Natural killer cell (primary cell): ENCODE measurements around the gene POLR3B. TPM values are rescaled to one million over a fixed set of nuclear protein-coding genes. Genes with fewer than 3 reads are reported as not detected.

ENCODE experiments used
- ATAC-seq, 3 donors: fragments of 150-1000 bp in 2 of 3; fragments of 200-7000 bp in 1 of 3; cut with Tn5 transposase; 1 replicate in 1 of 3; 2 replicates in 2 of 3; pipeline ENCODE4 v1.10.0; 2021; ENCODE audit warnings: mild to moderate bottlenecking in 2 of 3, moderate library complexity in 2 of 3
- DNase-seq, 2 donors: peaks; one replicate each; pipeline versions ENCODE4 v3.0.0 to v3.0.0-alpha.2; 2013 to 2021; ENCODE audit warnings: mixed read lengths in 1 of 2
- H3K27ac ChIP-seq: one replicate; pipeline ENCODE4 v1.5.1; 2013; ENCODE audit warnings: mild to moderate bottlenecking, low read length
- H3K27me3 ChIP-seq: one replicate; pipeline ENCODE4 v1.6.1; 2013; ENCODE audit warnings: low read length; ENCODE audit not compliant: control insufficient read depth, insufficient read depth
- H3K36me3 ChIP-seq: one replicate; pipeline ENCODE4 v1.6.1; 2013; ENCODE audit warnings: low read length; ENCODE audit not compliant: control insufficient read depth, insufficient read depth
- H3K4me1 ChIP-seq: one replicate; pipeline ENCODE4 v1.6.1; 2013; ENCODE audit warnings: low read length; ENCODE audit not compliant: control insufficient read depth, insufficient read depth
- H3K4me3 ChIP-seq: one replicate; pipeline ENCODE4 v1.5.1; 2013; ENCODE audit warnings: low read length
- H3K9me3 ChIP-seq: one replicate; pipeline ENCODE4 v1.6.1; 2013; ENCODE audit warnings: low read length; ENCODE audit not compliant: control insufficient read depth, insufficient read depth
- H3K27ac Mint-ChIP-seq, 2 donors: one replicate each; pipeline ENCODE4 v1.8.0; 2022; ENCODE audit warnings: mild to moderate bottlenecking in 2 of 2, mixed read lengths in 2 of 2, moderate library complexity in 1 of 2
- H3K27me3 Mint-ChIP-seq, 2 donors: one replicate each; pipeline ENCODE4 v1.8.0; 2022; ENCODE audit warnings: low read depth in 2 of 2, mixed read lengths in 2 of 2
- H3K36me3 Mint-ChIP-seq: one replicate; pipeline ENCODE4 v1.8.0; 2022; ENCODE audit warnings: mixed read lengths
- H3K4me1 Mint-ChIP-seq, 2 donors: one replicate each; pipeline ENCODE4 v1.8.0; 2022; ENCODE audit warnings: mixed read lengths in 2 of 2
- H3K4me3 Mint-ChIP-seq: one replicate; pipeline ENCODE4 v1.8.0; 2022; ENCODE audit warnings: mild to moderate bottlenecking, moderate library complexity, mixed read lengths
- H3K9me3 Mint-ChIP-seq, 2 donors: one replicate each; pipeline ENCODE4 v1.8.0; 2022; ENCODE audit warnings: mixed read lengths in 2 of 2
- WGBS: methylation state at CpG from one replicate; pipeline ENCODE4 v1.1.7; 2013; ENCODE audit warnings: missing lambda C conversion rate; ENCODE audit not compliant: insufficient coverage; 5-methylcytosine and 5-hydroxymethylcytosine counted together
- intact Hi-C: fragments of 100-400 bp; cut with micrococcal nuclease; formaldehyde crosslinking; loops from one replicate; pipeline ENCODE4 v1.14.2; 2022
- total RNA-seq, 4 donors: library from RNA; stranded (reverse); fragments of 120-200 nt in 1 of 4; gene quantifications; one replicate each; pipeline versions ENCODE4 v1.2.3 to v1.2.4, GENCODE V29; 2013 to 2022
- TF ChIP-seq, protein P1 (sequence below): fragments of 200-600 bp; IDR thresholded peaks from one replicate; pipeline ENCODE4 v1.8.0; 2022; ENCODE audit warnings: antibody characterized with exemption

Gene POLR3B
- total RNA-seq, 3 donors from 2014 or later (not counting 1 experiment from before 2014, with no cell fraction given): 3.8 to 8.1 (median 5.4) TPM

DNA sequence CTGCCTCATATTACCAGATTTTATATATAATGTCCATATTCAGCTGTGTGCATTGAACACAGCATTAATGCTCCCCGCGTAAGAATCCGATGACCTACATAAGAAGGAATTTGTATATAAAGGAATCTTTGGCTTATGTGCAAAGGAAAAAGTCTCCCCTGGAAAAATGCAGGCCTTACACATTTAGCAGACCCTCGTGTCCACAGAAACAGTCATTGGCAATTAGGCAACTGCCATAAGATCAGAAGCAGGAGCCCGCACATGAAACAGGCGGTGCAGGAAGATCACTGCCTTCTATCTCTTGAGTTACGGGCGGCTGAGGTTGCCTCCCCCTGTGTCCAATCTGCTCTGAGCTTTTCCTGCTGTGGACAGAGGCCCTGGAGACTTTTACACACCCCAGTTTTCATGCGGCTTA is 162.1 kb downstream of the POLR3B start:
- H3K4me3 ChIP-seq: no peak overlapping the region
- intact Hi-C loops: no loop called here
- peaks cover 22 to 39% of the 10 kb centered on the region in 2 donors for H3K27me3 Mint-ChIP-seq
- no peaks in the 10 kb centered on the region for H3K4me1 Mint-ChIP-seq
- ATAC-seq (no peak), DNase-seq (no peak)
- H3K27ac Mint-ChIP-seq: no peak overlapping the region
- 91% methylated on average over 7 of the region's 9 CpGs for WGBS
- no peak overlapping the region for H3K27ac ChIP-seq
- no peaks in the 10 kb centered on the region for H3K9me3 Mint-ChIP-seq
- H3K36me3 Mint-ChIP-seq: no peaks in the 10 kb centered on the region
- no peaks in the 10 kb centered on the region for H3K4me1 ChIP-seq
- no peaks in the 10 kb centered on the region for H3K27me3 ChIP-seq
- TF ChIP-seq, protein P1, sequence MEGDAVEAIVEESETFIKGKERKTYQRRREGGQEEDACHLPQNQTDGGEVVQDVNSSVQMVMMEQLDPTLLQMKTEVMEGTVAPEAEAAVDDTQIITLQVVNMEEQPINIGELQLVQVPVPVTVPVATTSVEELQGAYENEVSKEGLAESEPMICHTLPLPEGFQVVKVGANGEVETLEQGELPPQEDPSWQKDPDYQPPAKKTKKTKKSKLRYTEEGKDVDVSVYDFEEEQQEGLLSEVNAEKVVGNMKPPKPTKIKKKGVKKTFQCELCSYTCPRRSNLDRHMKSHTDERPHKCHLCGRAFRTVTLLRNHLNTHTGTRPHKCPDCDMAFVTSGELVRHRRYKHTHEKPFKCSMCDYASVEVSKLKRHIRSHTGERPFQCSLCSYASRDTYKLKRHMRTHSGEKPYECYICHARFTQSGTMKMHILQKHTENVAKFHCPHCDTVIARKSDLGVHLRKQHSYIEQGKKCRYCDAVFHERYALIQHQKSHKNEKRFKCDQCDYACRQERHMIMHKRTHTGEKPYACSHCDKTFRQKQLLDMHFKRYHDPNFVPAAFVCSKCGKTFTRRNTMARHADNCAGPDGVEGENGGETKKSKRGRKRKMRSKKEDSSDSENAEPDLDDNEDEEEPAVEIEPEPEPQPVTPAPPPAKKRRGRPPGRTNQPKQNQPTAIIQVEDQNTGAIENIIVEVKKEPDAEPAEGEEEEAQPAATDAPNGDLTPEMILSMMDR: no peak
- no peaks in the 10 kb centered on the region for H3K36me3 ChIP-seq
- no peak overlapping the region for H3K4me3 Mint-ChIP-seq
- no peaks in the 10 kb centered on the region for H3K9me3 ChIP-seq

DNA sequence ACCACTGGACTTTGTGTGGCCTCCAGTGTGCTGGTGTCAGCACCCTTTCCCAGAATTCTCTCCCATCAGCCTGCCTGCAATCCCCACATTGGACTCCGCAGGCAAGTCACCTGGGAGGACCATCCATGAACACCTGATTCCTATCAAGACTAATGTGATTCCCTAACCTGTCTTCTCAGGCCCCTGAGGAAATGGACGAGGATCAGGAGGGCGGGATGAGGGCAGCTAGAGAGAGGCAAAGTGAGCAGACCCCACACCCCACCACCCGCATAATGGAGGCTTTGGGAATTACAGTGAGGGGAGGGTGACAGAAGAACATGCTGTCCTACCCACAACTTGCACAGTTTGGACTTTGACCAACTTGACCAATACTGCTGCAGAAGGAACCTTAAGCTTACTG is 164.4 kb downstream of the POLR3B start:
- no peak for ATAC-seq
- 100% methylated on average over 1 of the region's 4 CpGs for WGBS
- Mint-ChIP-seq H3K4me1 (no peaks in the 10 kb centered on the region), H3K27me3 (peaks cover 22 to 39% of the 10 kb centered on the region in 2 donors), H3K9me3 (no peaks in the 10 kb centered on the region), H3K4me3 (no peak overlapping the region), H3K36me3 (no peaks in the 10 kb centered on the region), H3K27ac (no peak overlapping the region)
- Histone ChIP-seq H3K36me3 (no peaks in the 10 kb centered on the region), H3K27ac (no peak overlapping the region), H3K27me3 (no peaks in the 10 kb centered on the region), H3K4me1 (no peaks in the 10 kb centered on the region), H3K4me3 (no peak overlapping the region), H3K9me3 (no peaks in the 10 kb centered on the region)
- intact Hi-C loops: no loop called here
- TF ChIP-seq, protein P1: no peak
- no peak for DNase-seq

DNA sequence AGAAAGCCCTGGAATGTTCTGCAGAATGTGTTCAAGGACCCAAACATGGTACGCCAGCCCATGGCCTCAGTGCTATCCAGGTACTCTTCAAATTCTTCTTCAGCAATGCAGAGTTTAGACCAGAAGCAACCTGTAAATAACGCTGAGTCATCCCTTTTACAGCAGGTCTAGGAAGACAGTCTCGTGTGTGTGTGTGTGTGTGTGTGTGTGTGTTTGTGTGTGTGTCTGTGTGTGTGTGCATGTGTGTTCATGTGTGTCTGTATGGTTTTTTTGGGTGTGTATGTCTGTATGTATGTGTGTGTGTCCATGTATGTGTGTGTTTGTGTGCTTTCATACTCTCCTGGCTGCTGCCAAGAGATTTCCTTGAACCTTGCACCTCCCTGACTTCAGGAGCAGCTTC is 165.2 kb downstream of the POLR3B start:
- H3K4me1 ChIP-seq: no peaks in the 10 kb centered on the region
- 61% methylated on average over 3 of the region's 3 CpGs for WGBS
- no peaks in the 10 kb centered on the region for H3K27me3 ChIP-seq
- H3K4me3 ChIP-seq: no peak overlapping the region
- intact Hi-C loops: no loop called here
- H3K36me3 ChIP-seq: no peaks in the 10 kb centered on the region
- Mint-ChIP-seq H3K36me3 (no peaks in the 10 kb centered on the region), H3K4me3 (no peak overlapping the region), H3K9me3 (no peaks in the 10 kb centered on the region), H3K4me1 (no peaks in the 10 kb centered on the region), H3K27ac (no peak overlapping the region), H3K27me3 (peaks cover 22 to 45% of the 10 kb centered on the region in 2 donors)
- DNase-seq (no peak), ATAC-seq (no peak)
- TF ChIP-seq, protein P1: no peak
- H3K9me3 ChIP-seq: no peaks in the 10 kb centered on the region
- H3K27ac ChIP-seq: no peak overlapping the region

DNA sequence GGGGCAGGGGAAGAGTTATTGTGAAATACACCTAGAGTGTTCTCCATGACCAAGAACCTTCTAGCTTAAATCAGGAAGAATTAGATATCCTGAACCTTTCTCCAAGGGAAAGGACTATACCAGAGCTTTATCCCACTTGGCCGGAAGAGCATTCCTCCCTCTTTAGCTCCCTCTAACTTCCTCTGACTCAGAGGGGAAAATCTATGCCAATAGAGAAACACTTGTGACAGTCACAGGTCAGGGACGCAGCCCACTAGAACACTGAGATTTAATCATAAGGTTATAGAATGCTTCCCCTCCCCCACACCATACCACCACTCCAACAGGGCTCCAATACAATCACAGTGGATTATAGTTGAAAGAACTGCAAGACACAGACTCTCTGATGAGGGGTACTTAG is 169.8 kb downstream of the POLR3B start:
- H3K9me3 ChIP-seq: no peaks in the 10 kb centered on the region
- ATAC-seq (no peak), DNase-seq (no peak)
- no peaks in the 10 kb centered on the region for H3K4me1 ChIP-seq
- Mint-ChIP-seq H3K4me1 (no peaks in the 10 kb centered on the region), H3K27ac (no peak overlapping the region), H3K27me3 (peaks cover 29 to 32% of the 10 kb centered on the region in 2 donors), H3K4me3 (no peak overlapping the region), H3K36me3 (no peaks in the 10 kb centered on the region), H3K9me3 (no peaks in the 10 kb centered on the region)
- no peaks in the 10 kb centered on the region for H3K27me3 ChIP-seq
- no peak overlapping the region for H3K4me3 ChIP-seq
- intact Hi-C loops: no loop called here
- no peaks in the 10 kb centered on the region for H3K36me3 ChIP-seq
- TF ChIP-seq, protein P1: no peak
- 96% methylated on average over 2 of the region's 2 CpGs for WGBS
- H3K27ac ChIP-seq: no peak overlapping the region
